ENCODE results near the gene CAPRIN1. TPM values are rescaled to one million over a fixed set of nuclear protein-coding genes. Genes with fewer than 3 reads are reported as not detected.

Gene CAPRIN1
- total and polyA plus RNA-seq, 2 of the 8 experiments (the other 6 are each of a cell fraction or from before 2014, with no cell fraction given) = 221 to 317 TPM

GRCh38 chr11:34021977-34022735, 29.4 kb upstream of the CAPRIN1 start:
- no peaks in the 10 kb centered on the region for H4K20me1 ChIP-seq (replicated peaks in 1 of 2; ENCODE audit: control insufficient read depth in 1 of 2, insufficient read depth in 2 of 2, low read length in 2 of 2)
- no peak overlapping the region for H3K56ac ChIP-seq (replicated peaks; ENCODE audit: insufficient read length, low read depth, low read length)
- H3K9me3 ChIP-seq (ENCODE audit: insufficient read depth in 2 of 2, low read depth in 1 of 2, low read length in 1 of 2) = no peaks in the 10 kb centered on the region
- H3K79me2 ChIP-seq (ENCODE audit: control insufficient read depth in 1 of 2, insufficient read depth in 2 of 2, low read length in 2 of 2) = no peaks in the 10 kb centered on the region
- H4K8ac ChIP-seq (ENCODE audit: extremely low read depth, insufficient read depth, low read length) = no peak overlapping the region
- no peak overlapping the region for H2AFZ ChIP-seq (ENCODE audit: low read length)
- no peaks in the 10 kb centered on the region for H3K23me2 ChIP-seq (ENCODE audit: low read depth, low read length)
- H3K4me3 ChIP-seq (ENCODE audit: extremely low read depth in 1 of 4, insufficient read depth in 2 of 4, low read depth in 3 of 4, low read length in 4 of 4) = no peak overlapping the region
- no peaks in the 10 kb centered on the region for H3K79me1 ChIP-seq (ENCODE audit: low read depth, low read length)
- DNase-seq (ENCODE audit: low read depth in 1 of 2, low spot score in 2 of 2) = no peak
- WGBS, 2 experiments (ENCODE audit: extremely low coverage in 1 of 2, insufficient coverage in 1 of 2, insufficient read length in 1 of 2, insufficient replicate concordance in 2 of 2, low coverage in 1 of 2, low lambda C conversion rate in 2 of 2, missing lambda C conversion rate in 1 of 2) = 86% methylated on average over 3 of the region's 3 CpGs; no CpG with 5 or more reads in 1 of the 2 experiments
- H3K4ac ChIP-seq (replicated peaks; ENCODE audit: insufficient read length, low read depth, low read length) = no peak overlapping the region
- H3K27ac ChIP-seq (ENCODE audit: low read depth, low read length) = no peak overlapping the region
- H3K9ac ChIP-seq (replicated peaks in 1 of 4; ENCODE audit: extremely low read depth in 1 of 4, low read depth in 3 of 4, low read length in 3 of 4) = no peak overlapping the region
- no peak overlapping the region for H2BK20ac ChIP-seq (ENCODE audit: low read length)
- no peaks in the 10 kb centered on the region for H3K27me3 ChIP-seq (replicated peaks in 1 of 4; ENCODE audit: control insufficient read depth in 3 of 4, extremely low read depth in 1 of 4, insufficient read depth in 3 of 4, low read length in 3 of 4)
- H3K4me2 ChIP-seq (ENCODE audit: insufficient read depth in 1 of 2, low read depth in 2 of 2, low read length in 2 of 2) = no peak overlapping the region
- ChIA-PET CTCF (ENCODE audit: partially characterized antibody) (no interaction called here), POLR2A (ENCODE audit: partially characterized antibody) (interaction anchor here (1.1 to 1.5 kb wide), 2 partner anchors 10 to 81 kb away, joined by 3 read pairs; no protein-coding TSS in a partner anchor)
- H2BK12ac ChIP-seq (ENCODE audit: low read depth, low read length) = no peak overlapping the region
- H2BK120ac ChIP-seq (replicated peaks; ENCODE audit: low read depth, low read length) = no peak overlapping the region
- H3K14ac ChIP-seq (ENCODE audit: insufficient read length) = no peak overlapping the region
- H2BK15ac ChIP-seq (ENCODE audit: low read length) = no peak overlapping the region
- no peak overlapping the region for H2BK5ac ChIP-seq (ENCODE audit: low read depth, low read length)
- no peak for FAIRE-seq
- H3K23ac ChIP-seq (ENCODE audit: insufficient read length) = no peak overlapping the region
- H3K36me3 ChIP-seq (ENCODE audit: control insufficient read depth in 2 of 4, insufficient read depth in 4 of 4, low read length in 3 of 4) = no peaks in the 10 kb centered on the region
- H3K18ac ChIP-seq (ENCODE audit: extremely low read depth, low read length) = no peak overlapping the region
- no peak overlapping the region for H4K91ac ChIP-seq (replicated peaks; ENCODE audit: insufficient read length, low read length)
- H2AK5ac ChIP-seq (ENCODE audit: low read depth, low read length) = no peak overlapping the region
- no peaks in the 10 kb centered on the region; a peak in 1 of 7 replicates for H3K4me1 ChIP-seq (replicated peaks in 1 of 4; ENCODE audit: control insufficient read depth in 3 of 4, insufficient read depth in 4 of 4, low read length in 3 of 4)
- no peak overlapping the region for H4K5ac ChIP-seq (ENCODE audit: insufficient read length, low read depth, low read length)
- TF ChIP-seq TAF7 (optimal IDR thresholded peaks at IDR 0.05; ENCODE audit: borderline replicate concordance, low read depth, low read length) (no peak), CTCF (IDR thresholded peaks at IDR 0.05; ENCODE audit: control extremely low read depth in 1 of 3, insufficient read depth in 1 of 3, low read depth in 1 of 3, low read length in 3 of 3) (no peak), ZNF274 (IDR thresholded peaks at IDR 0.05; ENCODE audit: borderline replicate concordance, extremely low read depth, low read length) (no peak), CBX8 (IDR thresholded peaks at IDR 0.05; ENCODE audit: borderline replicate concordance, low read depth, low read length) (no peak), RXRA (IDR thresholded peaks at IDR 0.05; ENCODE audit: insufficient read depth, low read depth, low read length) (no peak), CTBP2 (IDR thresholded peaks at IDR 0.05; ENCODE audit: borderline replicate concordance, insufficient read depth, insufficient read length, low read length) (no peak), E2F6 (IDR thresholded peaks at IDR 0.05) (no peak), HDAC6 (IDR thresholded peaks at IDR 0.05; ENCODE audit: low read depth, low read length) (no peak), JUN (IDR thresholded peaks at IDR 0.05; ENCODE audit: low read depth, low read length) (no peak)
